Skeletal muscle satellite cell (primary cell): ENCODE measurements around the gene SLC18B1.

Source experiments
- H3K27me3 ChIP-seq: 2 replicates; pipeline ENCODE4 v1.7.0; 2013; ENCODE audit warnings: low read length; ENCODE audit not compliant: control insufficient read depth, insufficient read depth
- H3K36me3 ChIP-seq: 2 replicates; pipeline ENCODE4 v1.7.0; 2013; ENCODE audit warnings: mild to moderate bottlenecking, control low read depth, low read length; ENCODE audit not compliant: insufficient read depth
- H3K4me1 ChIP-seq: 2 replicates; pipeline ENCODE4 v1.7.0; 2013; ENCODE audit warnings: low read length; ENCODE audit not compliant: control insufficient read depth, insufficient read depth
- H3K4me2 ChIP-seq: 2 replicates; pipeline ENCODE4 v1.7.0; 2013; ENCODE audit warnings: mild to moderate bottlenecking, low read length
- H3K4me3 ChIP-seq: 2 replicates; pipeline ENCODE4 v1.7.0; 2013; ENCODE audit warnings: low read length
- H3K9ac ChIP-seq: 2 replicates; pipeline ENCODE4 v1.7.0; 2013; ENCODE audit warnings: mild to moderate bottlenecking, low read depth, low read length, moderate library complexity
- H3K9me3 ChIP-seq: replicated peaks from 2 replicates; pipeline ENCODE4 v1.7.0; 2013; ENCODE audit warnings: mild to moderate bottlenecking, control low read depth, low read length

Gene SLC18B1

DNA sequence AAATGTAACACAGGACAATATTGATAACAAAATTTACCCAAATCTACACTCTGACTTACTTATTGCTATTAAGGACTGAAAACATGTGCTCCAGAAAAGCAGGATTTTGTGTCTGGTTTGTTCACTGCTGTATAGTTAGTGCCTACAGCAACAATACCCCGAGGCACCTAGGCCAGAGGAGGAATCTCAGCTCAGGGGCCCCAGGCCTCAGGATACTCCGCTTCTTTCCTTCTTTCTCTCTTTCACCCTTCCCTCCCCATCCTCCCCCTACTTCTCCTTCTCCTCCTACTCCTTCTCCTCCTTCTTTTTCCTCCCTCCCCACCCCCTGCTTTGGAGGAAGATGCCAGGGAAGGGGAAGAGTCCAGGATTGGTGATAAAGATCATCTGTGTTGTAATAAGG is 39.7 kb downstream of the SLC18B1 start:
- Histone ChIP-seq H3K9ac (no peak overlapping the region), H3K4me2 (no peak overlapping the region), H3K4me3 (no peak overlapping the region), H3K9me3 (no peaks in the 10 kb centered on the region), H3K27me3 (no peaks in the 10 kb centered on the region), H3K36me3 (no peaks in the 10 kb centered on the region), H3K4me1 (peaks cover 5% of the 10 kb centered on the region)

DNA sequence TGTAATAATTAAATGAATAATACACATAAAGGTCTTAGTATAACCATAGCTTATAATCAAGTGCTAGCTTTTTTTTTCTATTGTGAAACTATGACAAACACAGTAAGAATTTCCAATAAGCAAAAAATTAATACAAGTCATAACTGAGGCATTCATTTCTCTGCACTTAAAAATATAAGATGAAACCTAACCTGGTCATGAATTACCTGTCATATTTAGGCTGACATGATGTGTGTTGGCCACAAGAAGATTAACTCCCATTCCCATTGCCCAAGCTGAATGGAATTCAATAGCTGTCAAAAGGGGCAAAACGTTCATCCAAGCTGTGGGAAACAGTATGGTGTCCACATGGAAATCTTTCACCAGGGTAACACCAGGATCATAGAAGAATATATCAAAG is 46.2 kb downstream of the SLC18B1 start:
- peaks cover 5% of the 10 kb centered on the region for H3K27me3 ChIP-seq
- no peak overlapping the region for H3K9ac ChIP-seq
- no peaks in the 10 kb centered on the region for H3K36me3 ChIP-seq
- no peak overlapping the region for H3K4me3 ChIP-seq
- H3K4me1 ChIP-seq, result no peaks in the 10 kb centered on the region
- H3K9me3 ChIP-seq, result no peaks in the 10 kb centered on the region
- no peak overlapping the region for H3K4me2 ChIP-seq

DNA sequence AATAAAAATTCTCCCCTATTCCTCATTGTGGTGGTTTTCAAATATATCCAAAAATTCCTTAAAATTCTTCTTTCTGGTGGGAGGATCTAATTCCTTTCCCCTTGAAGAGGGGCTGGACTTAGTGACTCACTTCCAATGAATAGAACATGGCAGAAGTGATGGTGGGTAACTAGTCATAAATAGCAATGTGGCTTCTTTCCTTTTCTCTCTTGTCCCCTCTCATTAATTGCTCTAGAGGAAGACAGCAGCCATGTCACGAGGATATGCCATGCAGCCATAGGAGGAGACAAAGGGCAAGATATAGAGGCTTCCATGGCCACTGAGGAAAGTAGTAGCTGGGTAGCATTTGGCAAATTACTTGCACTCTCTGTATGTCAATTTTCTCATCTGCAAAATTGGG is 46.6 kb downstream of the SLC18B1 start:
- Histone ChIP-seq H3K4me1 (no peaks in the 10 kb centered on the region), H3K4me2 (no peak overlapping the region), H3K4me3 (no peak overlapping the region), H3K9ac (no peak overlapping the region), H3K27me3 (peaks cover 5% of the 10 kb centered on the region), H3K36me3 (no peaks in the 10 kb centered on the region), H3K9me3 (no peaks in the 10 kb centered on the region)

DNA sequence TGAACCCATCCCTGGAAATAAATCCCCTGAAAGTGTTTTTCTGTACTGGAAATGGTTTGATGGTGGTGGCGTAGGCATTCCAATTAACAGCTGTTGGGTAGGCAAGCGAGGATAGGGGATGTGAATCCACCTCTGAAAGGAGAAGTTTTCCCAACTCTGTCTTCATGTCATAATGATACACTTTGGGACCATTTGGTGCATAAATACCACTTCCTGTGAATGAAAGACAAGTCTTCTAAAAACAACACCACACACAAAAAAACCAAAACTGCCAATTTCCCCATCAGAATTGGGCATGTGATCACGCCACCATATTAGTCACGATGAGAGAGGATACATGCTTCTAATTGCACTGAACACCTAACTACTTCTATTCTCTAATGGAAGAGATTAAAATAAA is 47.1 kb downstream of the SLC18B1 start:
- Histone ChIP-seq H3K9me3 (no peaks in the 10 kb centered on the region), H3K4me3 (no peak overlapping the region), H3K27me3 (peaks cover 5% of the 10 kb centered on the region), H3K9ac (no peak overlapping the region), H3K4me1 (no peaks in the 10 kb centered on the region), H3K4me2 (no peak overlapping the region), H3K36me3 (no peaks in the 10 kb centered on the region)

DNA sequence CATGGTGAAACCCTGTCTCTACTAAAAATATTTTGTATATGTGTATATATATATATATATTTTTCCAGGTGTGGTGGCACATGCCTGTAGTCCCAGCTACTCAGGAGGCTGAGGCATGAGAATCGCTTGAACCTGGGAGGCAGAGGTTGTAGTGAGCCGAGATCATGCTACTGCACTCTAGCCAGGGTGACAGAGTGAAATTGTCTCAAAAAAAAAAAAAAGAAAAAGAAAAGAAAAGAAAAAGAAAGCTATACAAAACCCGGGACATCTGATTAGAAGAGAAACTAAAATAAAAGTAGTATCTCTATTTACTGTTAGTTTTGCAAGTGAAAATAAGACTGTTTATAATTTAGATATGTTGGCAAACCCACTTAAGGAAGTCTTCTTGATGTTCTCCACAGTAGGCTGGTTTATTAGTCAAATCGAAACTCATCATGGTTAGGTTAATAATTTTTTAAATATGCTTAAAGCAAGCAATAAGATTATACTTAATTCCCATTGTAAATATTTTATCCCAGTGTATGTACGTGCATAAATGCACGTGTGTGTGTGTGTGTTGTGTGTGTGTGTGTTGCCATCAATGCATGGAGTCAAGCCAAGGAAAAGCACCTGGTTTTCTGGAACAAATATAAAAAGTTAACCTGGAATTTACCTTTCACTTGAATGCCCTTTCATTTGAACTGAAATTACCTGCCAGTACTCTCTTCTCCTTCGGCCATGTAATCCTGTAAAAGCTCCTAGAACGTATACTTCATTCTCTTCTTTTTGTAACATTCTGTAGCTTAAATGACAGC is 47.8 kb downstream of the SLC18B1 start:
- Histone ChIP-seq H3K4me2 (no peak overlapping the region), H3K36me3 (no peaks in the 10 kb centered on the region), H3K4me3 (no peak overlapping the region), H3K27me3 (peaks cover 5% of the 10 kb centered on the region), H3K9ac (no peak overlapping the region), H3K9me3 (no peaks in the 10 kb centered on the region), H3K4me1 (no peaks in the 10 kb centered on the region)

DNA sequence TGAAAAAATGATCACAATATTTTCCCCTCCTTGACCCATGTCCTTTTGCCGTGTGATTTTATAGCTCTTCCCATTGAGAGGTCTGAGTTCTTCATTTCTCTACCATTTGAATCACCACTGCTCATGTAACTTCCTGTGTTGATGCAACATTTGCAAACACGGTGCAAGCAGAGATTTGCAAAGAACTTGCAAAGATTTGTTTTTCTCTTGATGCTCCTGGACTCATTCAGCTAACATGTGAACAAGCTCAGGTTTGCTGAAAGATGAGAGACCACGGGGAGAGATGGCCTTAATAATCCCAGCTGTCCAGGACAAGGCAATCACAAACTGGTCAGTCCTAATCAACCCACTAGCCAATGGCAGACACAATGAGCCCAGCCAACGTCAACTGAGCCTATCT is 49.3 kb downstream of the SLC18B1 start:
- Histone ChIP-seq H3K4me2 (no peak overlapping the region), H3K9ac (no peak overlapping the region), H3K4me1 (no peaks in the 10 kb centered on the region), H3K4me3 (no peak overlapping the region), H3K9me3 (no peaks in the 10 kb centered on the region), H3K36me3 (no peaks in the 10 kb centered on the region), H3K27me3 (peaks cover 5% of the 10 kb centered on the region)

DNA sequence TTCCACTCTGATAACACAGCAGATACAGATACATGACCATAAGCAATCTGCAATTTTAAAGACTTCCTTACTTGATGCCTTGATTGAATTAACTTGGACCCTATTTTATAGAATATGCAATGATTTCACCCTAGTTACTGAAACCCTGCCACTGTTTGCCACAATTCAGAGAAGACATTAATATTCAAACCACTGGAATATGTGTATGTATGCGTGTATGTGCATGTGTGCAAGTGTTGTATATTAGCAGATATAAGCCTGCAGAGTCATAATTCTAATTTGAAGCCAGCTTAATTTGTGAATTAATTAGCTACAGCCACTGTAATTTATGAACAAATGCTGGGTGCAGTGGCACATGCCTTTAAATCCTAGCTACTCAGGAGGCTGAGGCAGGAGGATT is 50.0 kb downstream of the SLC18B1 start:
- Histone ChIP-seq H3K36me3 (no peaks in the 10 kb centered on the region), H3K4me3 (no peak overlapping the region), H3K9me3 (no peaks in the 10 kb centered on the region), H3K27me3 (peaks cover 5% of the 10 kb centered on the region), H3K4me2 (no peak overlapping the region), H3K4me1 (no peaks in the 10 kb centered on the region), H3K9ac (no peak overlapping the region)

DNA sequence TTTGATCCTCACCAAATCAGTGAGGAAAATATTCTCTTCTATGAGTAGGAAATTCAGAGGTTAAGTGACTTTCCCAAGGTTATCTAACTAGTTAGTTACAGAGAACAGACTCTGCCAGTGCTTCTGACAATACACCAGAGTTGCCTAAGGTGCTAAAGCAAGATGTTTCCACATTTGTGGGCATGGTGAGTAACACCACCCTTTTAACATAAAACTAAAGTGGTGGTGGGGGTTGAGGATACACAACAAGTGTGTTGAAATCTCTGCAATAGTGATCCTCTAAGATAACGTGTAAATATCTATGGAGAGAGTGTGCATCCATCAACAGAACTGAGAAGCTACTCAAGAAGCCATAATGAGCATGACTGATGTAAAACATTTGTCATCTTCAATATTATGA is 52.4 kb downstream of the SLC18B1 start:
- no peak overlapping the region for H3K9ac ChIP-seq
- no peak overlapping the region for H3K4me3 ChIP-seq
- H3K4me1 ChIP-seq, result no peaks in the 10 kb centered on the region
- no peaks in the 10 kb centered on the region for H3K9me3 ChIP-seq
- peaks cover 5% of the 10 kb centered on the region for H3K27me3 ChIP-seq
- H3K4me2 ChIP-seq, result no peak overlapping the region
- no peaks in the 10 kb centered on the region for H3K36me3 ChIP-seq

DNA sequence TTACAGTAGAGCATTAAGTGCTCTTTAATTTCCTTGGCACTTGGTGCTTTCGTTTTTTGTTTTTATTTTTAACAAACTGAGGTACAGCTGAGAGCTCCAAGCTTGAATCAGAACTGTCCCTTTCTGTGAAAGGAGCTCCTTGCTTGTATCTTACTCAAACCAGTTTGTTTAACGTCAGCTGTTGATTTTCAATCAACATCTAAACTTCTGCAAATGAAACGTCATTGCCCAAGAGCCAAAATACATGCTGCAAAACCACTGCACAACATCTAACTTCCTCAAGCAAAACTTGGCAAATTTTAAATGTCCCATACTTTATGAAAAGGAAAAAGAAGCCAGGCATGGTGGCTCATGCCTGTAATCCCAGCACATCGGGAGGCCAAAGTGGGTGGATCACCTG is 55.9 kb downstream of the SLC18B1 start:
- no peak overlapping the region for H3K4me2 ChIP-seq
- H3K4me1 ChIP-seq, result no peaks in the 10 kb centered on the region
- no peaks in the 10 kb centered on the region for H3K9me3 ChIP-seq
- H3K4me3 ChIP-seq, result no peak overlapping the region
- no peaks in the 10 kb centered on the region for H3K36me3 ChIP-seq
- peaks cover 3% of the 10 kb centered on the region for H3K27me3 ChIP-seq
- no peak overlapping the region for H3K9ac ChIP-seq

DNA sequence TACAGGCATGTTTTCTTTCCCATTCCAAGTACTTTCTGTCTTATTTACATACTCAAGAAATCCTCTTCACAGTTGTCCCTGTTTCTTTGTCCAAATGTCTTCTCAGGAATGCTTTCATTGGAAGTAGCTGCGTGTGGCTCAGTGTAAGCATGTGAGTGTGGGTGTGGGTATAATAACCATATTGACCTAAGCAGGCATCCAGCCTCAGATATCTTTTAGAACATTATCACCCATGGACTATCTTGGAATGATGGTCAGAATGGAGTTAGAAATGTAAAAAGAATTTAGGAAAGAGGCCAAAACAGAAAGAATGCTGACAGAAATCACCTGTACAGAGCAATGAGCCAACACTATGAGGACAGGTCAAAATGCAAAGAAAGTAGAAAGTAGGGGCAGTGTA is 57.2 kb downstream of the SLC18B1 start:
- no peaks in the 10 kb centered on the region for H3K36me3 ChIP-seq
- H3K4me1 ChIP-seq, result no peaks in the 10 kb centered on the region

DNA sequence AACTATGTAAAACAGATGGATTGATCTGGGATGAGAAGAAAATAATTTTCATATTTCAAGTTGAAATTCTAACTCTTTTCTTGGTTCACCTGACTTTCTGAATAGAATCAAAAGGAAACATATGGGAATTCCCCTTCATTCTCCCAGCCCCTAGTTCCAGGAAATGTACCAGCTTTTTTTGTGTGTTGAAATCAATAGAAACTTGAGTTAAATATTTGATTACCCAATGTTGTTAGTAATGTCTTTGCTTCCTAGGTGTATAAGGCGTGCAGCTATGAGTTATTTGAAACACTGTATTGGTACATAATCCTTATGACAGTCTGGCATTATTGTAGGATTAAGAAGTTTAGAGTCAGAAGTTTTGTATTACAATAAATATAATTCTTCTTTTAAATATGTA is 62.2 kb downstream of the SLC18B1 start:
- Histone ChIP-seq H3K27me3 (peaks cover 11% of the 10 kb centered on the region), H3K9ac (no peak overlapping the region), H3K4me1 (no peaks in the 10 kb centered on the region), H3K4me2 (no peak overlapping the region), H3K4me3 (no peak overlapping the region), H3K9me3 (no peaks in the 10 kb centered on the region), H3K36me3 (no peaks in the 10 kb centered on the region)

More for the DNA sequence above, 57.2 kb downstream of the SLC18B1 start:
- H3K4me2 ChIP-seq, result no peak overlapping the region
- H3K9me3 ChIP-seq, result no peaks in the 10 kb centered on the region
- no peak overlapping the region for H3K9ac ChIP-seq
- no peak overlapping the region for H3K4me3 ChIP-seq
- H3K27me3 ChIP-seq, result peaks cover 8% of the 10 kb centered on the region

DNA sequence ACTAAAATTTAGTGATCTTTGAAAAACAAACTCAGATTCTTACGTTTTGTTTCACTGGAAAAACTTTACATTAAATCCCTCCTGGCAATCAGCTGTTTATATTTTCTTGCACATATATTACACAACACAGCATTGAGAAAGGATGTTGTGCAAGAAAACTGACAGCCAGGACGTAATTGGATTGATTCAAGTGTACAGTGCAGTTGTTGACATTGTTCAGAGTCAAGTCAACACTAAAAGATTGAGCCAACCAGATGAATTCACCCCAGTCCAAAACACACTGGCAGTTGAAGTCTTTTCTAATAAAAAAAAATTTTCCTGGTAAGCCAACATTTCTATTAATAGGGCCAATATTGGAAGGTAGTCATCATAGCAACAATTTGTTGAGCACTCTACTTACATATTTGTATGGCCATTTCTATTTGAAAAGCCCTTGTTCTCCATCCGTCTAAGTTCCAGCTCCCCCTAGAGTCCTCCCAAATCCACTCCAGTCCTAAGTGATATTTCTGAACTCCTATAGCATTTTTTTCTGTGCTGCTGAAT is 63.7 kb downstream of the SLC18B1 start:
- H3K9ac ChIP-seq, result no peak overlapping the region
- no peak overlapping the region for H3K4me3 ChIP-seq
- H3K36me3 ChIP-seq, result no peaks in the 10 kb centered on the region
- no peaks in the 10 kb centered on the region for H3K9me3 ChIP-seq
- no peaks in the 10 kb centered on the region for H3K4me1 ChIP-seq
- peaks cover 11% of the 10 kb centered on the region for H3K27me3 ChIP-seq
- H3K4me2 ChIP-seq, result no peak overlapping the region
